Measurements from ENCODE around the gene FN1. TPM values are rescaled to one million over a fixed set of nuclear protein-coding genes. Genes with fewer than 3 reads are reported as not detected.
A peak's percentile ranks its signal among the peaks of the same experiment; 100 is the strongest.
"Not testable (repeated sequence)": the region's sequence is repeated elsewhere in the genome, so short reads cannot be mapped to it uniquely, and the experiment has no call there.

FN1 gene
- total RNA-seq, 4 donors from 2014 or later, result 24.8 to 341 (median 58.6) TPM

GRCh38 chr2:215313255-215313613, 122.6 kb downstream of the FN1 start:
- TF ChIP-seq POLR2A (IDR thresholded peaks at IDR 0.05), result no peak
- TF ChIP-seq CTCF (IDR thresholded peaks at IDR 0.05 in 4 of 5, conservative IDR thresholded peaks at IDR 0.05 in 1 of 5), result no peak
- in situ Hi-C loops (cut with MboI; ENCODE audit: low sequenced_read_pairs in 4 of 4) (no loop called here), intact Hi-C loops (cut with DNase I; ENCODE audit: low total_unique reads) (loop anchor here (10.0 kb wide), 1 partner anchor 508 kb away; the partner anchor contains the start of gene BARD1)
- ATAC-seq, result no peak
- no peak overlapping the region for H3K4me3 ChIP-seq
- no peak for DNase-seq
- peaks cover 6 to 10% of the 10 kb centered on the region in 2 donors for H3K4me1 ChIP-seq
- H3K9me3 ChIP-seq, result no peaks in the 10 kb centered on the region
- no peaks in the 10 kb centered on the region for H3K27me3 ChIP-seq
- peaks cover 0 to 8% of the 10 kb centered on the region in 2 donors for H3K36me3 ChIP-seq
- H3K27ac ChIP-seq, result peak overlapping the region in 2 of 4 donors; percentile 80 to 84

GRCh38 chr2:215311625-215312396, 124.1 kb downstream of the FN1 start, which contains the start of gene ATIC:
Gene ATIC (plus strand): TSS chr2:215312059. CDS start chr2:215312143, 84 bp downstream.
- intact Hi-C loops (cut with DNase I; ENCODE audit: low total_unique reads), result loop anchor here (10.0 kb wide), 1 partner anchor 507 kb away; the partner anchor contains the start of gene BARD1
- TF ChIP-seq POLR2A (IDR thresholded peaks at IDR 0.05) (peak; percentile 37 to 39), CTCF (IDR thresholded peaks at IDR 0.05 in 4 of 5, conservative IDR thresholded peaks at IDR 0.05 in 1 of 5) (peak in 3 of 5 experiments; percentile 14 to 37 (median 17))

GRCh38 chr2:215311259-215311624, 124.6 kb downstream of the FN1 start:
- H3K9me3 ChIP-seq; H3K36me3 ChIP-seq; DNase-seq; H3K27me3 ChIP-seq; in situ Hi-C loops (cut with MboI; ENCODE audit: low sequenced_read_pairs in 4 of 4); H3K4me1 ChIP-seq: not testable (repeated sequence)
- peak overlapping the region; percentile 70 to 86 (median 82) for H3K27ac ChIP-seq
- intact Hi-C loops (cut with DNase I; ENCODE audit: low total_unique reads), result loop anchor here (10.0 kb wide), 1 partner anchor 506 kb away; the partner anchor contains the start of gene BARD1
- peak; percentile 4 to 13 for ATAC-seq
- H3K4me3 ChIP-seq, result peak overlapping the region; percentile 59 to 81 (median 70)

More at GRCh38 chr2:215311625-215312396, 124.1 kb downstream of the FN1 start, which contains the start of gene ATIC:
- Histone ChIP-seq H3K4me3 (peak within 1 kb of the TSS; percentile 59 to 81 (median 70)), H3K27me3 (no peaks in the 10 kb centered on the region), H3K9me3 (no peaks in the 10 kb centered on the region), H3K4me1 (peaks cover 6 to 10% of the 10 kb centered on the region in 2 donors), H3K36me3 (peaks cover 0 to 6% of the 10 kb centered on the region in 2 donors), H3K27ac (peak within 1 kb of the TSS; percentile 70 to 86 (median 82))
- peak; percentile 94 to 97 for ATAC-seq
- DNase-seq, result peak; percentile 90 to 91
- in situ Hi-C loops (cut with MboI; ENCODE audit: low sequenced_read_pairs in 4 of 4), result no loop called here

Other genes starting within 250 kb of the FN1 start
- gene ATIC, start 124.0 kb downstream of the FN1 start, total RNA-seq, result 10 to 100 TPM; 16.9 to 46.9 (median 41.8) TPM

Data from gastrocnemius medialis (tissue), 4 donors.